HG02610 (cell line): Measurements from ENCODE around the gene TSPAN32.
"Not testable (repeated sequence)": the region's sequence is repeated elsewhere in the genome, so short reads cannot be mapped to it uniquely, and the experiment has no call there.

Experiments used
- ATAC-seq: cut with Tn5 transposase; IDR thresholded peaks from one replicate; pipeline ENCODE4 v1.9.1; 2021; ENCODE audit warnings: mild to moderate bottlenecking, moderate library complexity; ENCODE audit not compliant: unreplicated experiment

TSPAN32 gene

DNA sequence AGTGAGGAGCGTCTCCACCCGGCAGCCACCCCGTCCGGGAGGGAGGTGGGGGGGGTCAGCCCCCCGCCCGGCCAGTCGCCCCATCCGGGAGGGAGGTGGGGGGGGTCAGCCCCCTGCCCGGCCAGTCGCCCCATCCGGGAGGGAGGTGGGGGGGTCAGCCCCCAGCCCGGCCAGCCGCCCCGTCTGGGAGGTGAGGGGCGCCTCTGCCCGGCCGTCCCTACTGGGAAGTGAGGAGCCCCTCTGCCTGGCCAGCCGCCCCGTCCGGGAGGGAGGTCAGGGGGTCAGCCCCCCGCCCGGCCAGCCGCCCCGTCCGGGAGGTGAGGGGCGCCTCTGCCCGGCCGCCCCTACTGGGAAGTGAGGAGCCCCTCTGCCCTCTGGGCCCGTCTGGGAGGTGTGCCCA is 30.8 kb downstream of the TSPAN32 start:
- ATAC-seq: not testable (repeated sequence)

DNA sequence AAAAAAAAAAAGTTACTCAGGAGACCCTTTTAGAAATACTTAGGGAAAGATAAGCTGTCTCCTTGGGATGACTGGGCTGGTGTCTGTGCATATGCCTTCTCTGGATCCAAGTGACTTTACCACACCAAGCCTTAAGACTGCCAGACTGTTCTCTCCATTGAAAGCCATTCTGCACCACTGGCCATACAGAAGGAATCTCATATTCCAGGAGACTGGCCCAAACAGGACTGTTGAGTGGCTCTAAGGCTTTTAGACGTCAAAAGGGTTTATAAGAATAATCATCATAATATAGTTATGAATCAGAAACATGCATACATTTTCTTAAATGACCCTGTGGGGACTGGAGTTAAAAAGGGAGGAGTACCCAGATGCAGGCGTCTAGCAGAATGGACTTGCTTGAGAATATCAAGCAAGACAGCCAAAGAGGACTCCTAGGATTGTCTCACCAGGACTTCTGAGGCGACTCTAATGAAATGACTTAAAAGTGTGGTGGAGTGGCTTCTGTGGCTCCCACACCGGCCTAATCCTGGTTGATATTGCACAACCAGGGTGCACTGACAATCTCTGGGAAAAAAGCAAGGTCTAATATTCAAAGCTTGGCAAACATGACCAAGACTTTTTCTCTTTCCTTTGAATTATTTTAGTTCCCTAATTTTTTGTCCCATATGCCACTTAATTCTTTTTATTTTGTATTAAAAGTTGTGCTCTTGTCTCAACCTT is 31.8 kb downstream of the TSPAN32 start:
- ATAC-seq: not testable (repeated sequence)

GRCh38 chr11:2335286-2335685 is 33.5 kb downstream of the TSPAN32 start:
- ATAC-seq: not testable (repeated sequence)

GRCh38 chr11:2338760-2339159 is 36.9 kb downstream of the TSPAN32 start:
- not testable (repeated sequence) for ATAC-seq

GRCh38 chr11:2342557-2342956 is 40.7 kb downstream of the TSPAN32 start:
- no peak for ATAC-seq

DNA sequence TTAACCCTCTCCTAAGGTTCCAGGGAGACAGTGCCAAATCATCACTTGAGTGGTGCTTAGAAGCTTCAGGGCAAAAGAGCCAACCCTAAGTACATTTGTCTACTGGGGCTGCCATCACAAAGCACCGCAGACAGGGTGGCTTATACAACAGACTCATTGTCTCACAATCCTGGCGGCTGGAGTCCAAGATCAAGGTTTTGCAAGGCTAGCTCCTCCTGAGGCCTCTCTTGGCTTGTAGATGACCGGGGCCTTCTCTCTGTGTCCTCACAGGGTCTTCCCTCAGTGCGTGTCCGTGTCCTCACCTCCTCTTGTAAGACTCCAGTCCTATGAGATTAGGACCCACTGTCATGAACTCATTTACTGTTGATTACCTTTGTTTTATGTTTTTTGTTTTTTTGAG is 41.2 kb downstream of the TSPAN32 start:
- no peak for ATAC-seq

- ATAC-seq: no peak
Observed at GRCh38 chr11:2343502-2343901, 41.7 kb downstream of the TSPAN32 start.

DNA sequence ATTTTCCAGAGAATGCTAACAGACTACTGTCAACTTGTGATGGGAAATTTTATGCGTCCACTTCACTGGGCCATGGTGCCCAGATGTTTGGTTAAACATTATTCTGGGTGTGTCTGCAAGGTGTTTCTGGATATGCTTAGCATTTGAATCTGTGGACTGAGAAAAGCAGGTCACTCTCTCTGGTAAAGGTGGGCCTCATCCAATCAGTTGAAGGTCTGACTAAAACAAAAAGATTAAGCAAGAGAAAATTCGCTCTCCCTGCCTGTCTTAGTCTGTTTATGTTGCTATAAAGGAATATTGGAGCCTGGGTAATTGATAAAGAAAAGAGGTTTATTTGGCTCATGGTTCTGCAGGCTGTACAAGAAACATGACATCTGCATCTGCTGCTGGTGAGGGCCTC is 43.2 kb downstream of the TSPAN32 start:
- no peak for ATAC-seq

- ATAC-seq: no peak
Observed at GRCh38 chr11:2346014-2346413, 44.2 kb downstream of the TSPAN32 start.

DNA sequence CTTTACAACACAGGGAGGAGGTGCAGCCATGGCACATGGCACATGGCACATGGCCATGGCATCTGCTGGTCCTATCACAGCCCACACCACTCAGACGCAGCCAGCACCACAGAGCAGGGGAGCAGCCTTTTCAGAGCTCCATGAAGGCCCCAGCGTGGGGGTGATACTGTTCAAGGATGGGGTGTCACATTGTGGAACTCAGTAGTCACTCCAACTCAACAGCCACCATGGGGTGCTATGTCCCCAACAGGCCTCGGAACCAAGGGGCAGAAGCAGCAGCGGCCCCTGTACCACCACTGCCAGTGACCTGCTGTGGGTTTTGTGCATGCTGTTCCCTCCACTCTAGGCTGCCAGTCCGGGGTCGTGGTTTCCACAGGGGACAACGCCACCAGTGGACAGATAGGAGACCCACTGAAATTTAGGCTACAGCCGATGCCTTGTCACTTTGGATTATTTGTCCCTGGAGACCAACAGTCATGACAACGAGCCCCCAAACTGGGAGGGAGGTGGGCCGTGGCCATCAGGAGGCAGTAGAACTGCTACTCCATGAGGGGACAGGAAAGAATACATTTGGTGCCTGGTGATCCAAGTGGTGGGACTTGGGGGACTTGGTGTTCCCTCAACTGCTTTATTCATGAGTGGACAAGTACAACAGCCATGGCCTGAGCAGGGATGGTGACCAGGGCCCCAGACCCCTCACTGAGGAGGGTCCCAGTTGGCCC is 44.9 kb downstream of the TSPAN32 start:
- ATAC-seq: no peak

DNA sequence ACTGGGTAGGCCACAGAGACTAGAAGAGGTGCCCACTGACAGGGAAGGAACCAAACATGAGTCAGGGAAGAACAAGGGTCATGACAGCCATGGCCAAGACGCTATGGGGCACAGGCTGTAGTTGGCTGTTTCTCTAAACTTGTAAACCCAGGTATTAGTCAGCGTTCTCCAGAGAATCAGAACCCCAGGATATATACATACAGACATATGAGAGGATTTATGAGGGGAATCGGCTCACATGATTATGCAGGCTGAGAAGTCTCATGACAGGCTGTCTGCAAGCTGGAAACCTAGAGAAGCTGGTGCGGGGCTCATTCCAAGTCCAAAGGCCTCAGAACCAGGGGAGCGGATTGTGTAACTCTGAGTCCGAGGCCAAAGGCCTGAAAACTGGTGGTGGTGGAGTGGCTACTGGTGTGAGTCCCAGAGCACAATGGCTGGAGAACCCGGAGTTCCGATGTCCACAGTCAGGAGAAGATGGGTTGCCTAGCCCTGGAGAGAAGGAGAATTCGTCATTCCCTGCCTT is 45.6 kb downstream of the TSPAN32 start:
- ATAC-seq: no peak

- no peak for ATAC-seq
Observed at GRCh38 chr11:2348986-2349385, 47.2 kb downstream of the TSPAN32 start.

DNA sequence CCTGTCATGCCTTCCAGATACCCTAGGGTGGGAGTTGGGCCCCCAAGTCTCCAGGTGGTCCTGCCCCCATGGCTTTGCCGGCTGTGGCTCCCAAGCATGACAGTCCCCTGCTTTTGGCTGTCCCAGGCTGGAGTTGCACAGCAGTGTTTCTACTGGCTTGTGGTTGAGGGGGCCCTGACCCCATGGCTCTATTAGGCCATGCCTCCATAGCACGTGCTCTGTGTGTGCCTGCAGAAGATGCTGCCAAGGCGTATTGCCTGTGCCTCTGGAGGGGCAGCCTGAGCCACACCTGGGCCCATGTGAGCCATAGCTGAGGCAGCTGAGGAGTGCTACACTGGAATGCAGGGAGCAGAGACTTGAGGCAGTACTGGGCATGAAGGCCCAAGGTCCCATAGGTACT is 49.9 kb downstream of the TSPAN32 start:
- no peak for ATAC-seq

DNA sequence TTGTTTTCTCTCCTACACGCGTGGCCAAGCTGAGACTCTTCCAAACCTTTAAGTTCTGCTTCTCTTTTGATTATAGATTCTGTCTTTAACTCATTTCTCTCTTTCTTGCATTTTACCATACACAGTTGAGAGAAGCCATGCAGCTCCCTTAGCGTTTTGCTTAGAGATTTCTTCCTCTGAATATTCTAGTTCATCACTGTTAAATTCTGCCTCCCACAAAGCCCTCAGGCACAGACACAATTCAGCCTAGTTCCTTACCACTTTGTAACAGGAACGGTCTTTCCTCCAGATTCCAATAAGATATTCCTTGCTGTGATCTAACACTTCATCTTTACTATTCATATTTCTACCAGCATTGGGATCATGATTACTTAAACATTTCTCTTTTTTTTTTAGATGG is 50.6 kb downstream of the TSPAN32 start:
- ATAC-seq: no peak

DNA sequence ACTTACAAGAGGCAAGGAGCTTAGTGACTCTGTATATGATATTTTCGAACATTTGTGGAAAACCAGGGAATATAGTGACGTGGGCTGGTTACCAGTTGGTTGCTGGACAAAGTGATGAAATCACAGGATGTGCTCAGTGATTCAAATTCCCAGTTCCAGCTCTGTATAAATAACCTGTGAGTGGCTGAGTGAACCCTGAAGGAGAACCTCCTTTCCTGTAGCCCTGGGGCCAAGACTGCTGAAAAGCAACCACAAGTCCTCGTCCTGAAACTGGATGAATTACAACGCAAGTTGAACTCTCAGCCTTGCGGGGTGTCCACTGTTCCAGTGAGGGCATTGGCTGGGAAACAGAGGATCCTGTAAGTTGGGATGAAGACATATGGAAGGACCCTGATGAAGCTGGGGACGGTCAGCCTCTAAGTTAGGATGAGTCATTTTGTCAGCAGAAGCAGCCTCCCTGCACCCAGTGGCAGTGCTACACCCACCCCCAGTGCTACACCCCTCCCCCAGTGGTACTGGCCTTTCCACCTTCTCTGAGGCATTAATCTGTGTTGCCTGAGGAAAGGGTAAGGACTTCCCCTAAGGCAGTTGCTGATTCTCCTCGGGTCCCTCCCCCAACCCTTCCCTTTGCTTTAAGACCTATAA is 53.3 kb downstream of the TSPAN32 start:
- ATAC-seq: no peak

GRCh38 chr11:2357246-2357645 is 55.4 kb downstream of the TSPAN32 start:
- no peak for ATAC-seq

- ATAC-seq: not testable (repeated sequence)
Observed at GRCh38 chr11:2357651-2358050, 55.8 kb downstream of the TSPAN32 start.

DNA sequence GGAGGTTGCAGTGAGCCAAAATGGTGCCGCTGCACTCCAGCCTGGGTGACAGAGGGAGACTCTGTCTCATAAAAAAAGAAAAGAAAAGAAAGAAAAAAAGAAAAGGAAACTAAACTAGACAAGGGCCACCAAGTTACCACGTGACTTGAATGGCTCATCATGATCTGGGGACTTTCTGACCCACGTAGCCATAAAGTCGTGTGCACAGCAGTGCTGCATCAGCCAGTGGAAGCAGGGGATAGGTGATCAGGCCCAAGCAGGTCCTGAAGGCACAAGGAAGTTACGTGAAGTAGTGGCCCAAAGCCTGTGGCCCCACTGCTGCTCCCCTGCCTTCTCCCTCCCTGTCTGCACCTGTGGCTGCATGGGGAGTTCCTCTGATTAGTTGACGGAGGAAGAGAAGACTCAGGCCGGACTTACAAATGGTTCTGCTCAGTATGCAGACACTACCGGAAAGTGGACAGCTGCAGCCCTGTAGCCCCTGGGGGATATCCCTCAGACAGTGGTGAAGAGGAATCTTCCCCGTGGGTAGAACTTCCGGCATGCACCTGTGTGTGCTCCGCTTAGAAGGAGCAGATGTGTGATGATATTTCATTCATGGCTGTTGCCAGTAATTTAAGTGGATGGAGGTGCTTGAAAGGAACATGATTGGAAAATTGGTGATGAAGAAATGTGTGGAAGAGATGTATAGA is 57.1 kb downstream of the TSPAN32 start:
- no peak for ATAC-seq

DNA sequence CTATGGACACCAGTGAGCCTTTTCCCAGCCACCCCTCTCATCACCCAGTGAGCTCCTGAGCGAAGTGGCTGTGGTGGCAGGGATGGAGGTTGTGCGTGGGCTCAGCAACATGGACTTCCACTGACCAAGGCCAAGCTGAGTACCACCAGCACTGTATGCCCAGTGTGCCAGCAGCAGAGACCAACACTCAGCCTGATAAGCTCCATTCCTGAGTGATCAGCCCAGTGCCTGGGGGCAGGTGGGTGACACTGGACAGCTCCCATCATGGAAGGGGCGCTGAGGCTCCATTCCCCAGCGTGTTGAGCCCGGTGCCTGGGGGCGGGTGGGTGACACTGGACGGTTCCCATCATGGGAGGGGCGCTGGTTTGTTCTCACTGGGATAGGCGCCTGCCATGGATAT is 57.7 kb downstream of the TSPAN32 start:
- ATAC-seq: no peak

DNA sequence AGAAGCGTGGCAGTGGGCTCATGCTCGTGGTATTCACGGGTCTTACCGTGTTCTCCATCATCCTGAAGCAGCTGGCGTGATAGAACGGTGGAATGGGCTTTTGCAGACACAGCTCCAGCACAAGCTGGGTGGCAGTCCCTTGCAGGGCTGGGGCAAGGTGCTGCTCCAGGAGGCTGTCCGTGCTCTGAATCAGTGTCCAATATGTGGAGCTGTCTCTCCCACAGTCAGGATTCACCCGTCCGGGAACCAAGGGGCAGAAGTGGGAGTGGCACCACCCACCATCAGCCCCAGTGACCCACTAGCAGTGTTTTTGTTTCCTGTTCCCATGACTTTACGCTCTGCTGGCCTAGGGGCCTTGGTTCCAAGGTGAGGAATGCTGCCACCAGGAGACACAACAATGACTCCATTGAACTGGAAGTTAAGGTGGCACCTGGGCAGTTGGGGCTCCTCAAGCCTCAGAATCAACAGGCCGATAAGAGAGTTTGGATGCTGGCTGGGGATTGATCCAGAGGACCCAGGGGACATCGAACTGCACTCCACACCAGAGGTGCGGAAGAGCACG is 58.3 kb downstream of the TSPAN32 start:
- ATAC-seq: no peak

GRCh38 chr11:2361565-2361964 is 59.8 kb downstream of the TSPAN32 start:
- no peak for ATAC-seq
